NCI-H2107 (cell line): ENCODE measurements around the gene ZBTB18.

Experiments
- DNase-seq: peaks from one replicate; lab custom pipeline; 2025; lab: John Stamatoyannopoulos, UW

ZBTB18 gene

GRCh38 chr1:244089561-244089960 is 38.5 kb downstream of the ZBTB18 start:
- DNase-seq: no peak

GRCh38 chr1:244090645-244091044 is 39.6 kb downstream of the ZBTB18 start:
- DNase-seq: no peak

- DNase-seq: no peak
These were observed 41.3 kb downstream of the ZBTB18 start for GRCh38 chr1:244092293-244092963.

- no peak for DNase-seq
These were observed 42.0 kb downstream of the ZBTB18 start for GRCh38 chr1:244092964-244093638.

- DNase-seq: no peak
These were observed 43.9 kb downstream of the ZBTB18 start for GRCh38 chr1:244094880-244095528.

- DNase-seq: no peak
These were observed 44.4 kb downstream of the ZBTB18 start for GRCh38 chr1:244095529-244095911.

GRCh38 chr1:244096066-244096610 is 45.1 kb downstream of the ZBTB18 start:
- DNase-seq: no peak

GRCh38 chr1:244096691-244097090 is 45.6 kb downstream of the ZBTB18 start:
- no peak for DNase-seq

- no peak for DNase-seq
These were observed 46.7 kb downstream of the ZBTB18 start for GRCh38 chr1:244097523-244098405.

- DNase-seq: no peak
These were observed 48.3 kb downstream of the ZBTB18 start for GRCh38 chr1:244099258-244099930.

GRCh38 chr1:244100276-244100675 is 49.2 kb downstream of the ZBTB18 start:
- no peak for DNase-seq

GRCh38 chr1:244100704-244101453 is 49.8 kb downstream of the ZBTB18 start:
- DNase-seq: no peak

- no peak for DNase-seq
These were observed 51.0 kb downstream of the ZBTB18 start for GRCh38 chr1:244102046-244102445.

- no peak for DNase-seq
These were observed 51.4 kb downstream of the ZBTB18 start for GRCh38 chr1:244102468-244102867.

GRCh38 chr1:244104309-244105060 is 53.4 kb downstream of the ZBTB18 start:
- no peak for DNase-seq

- DNase-seq: no peak
These were observed 55.1 kb downstream of the ZBTB18 start for GRCh38 chr1:244106176-244106575.
